Islet of Langerhans (tissue), 1 donor: ENCODE results near the gene PCSK6.
"Not testable (repeated sequence)": the region's sequence is repeated elsewhere in the genome, so short reads cannot be mapped to it uniquely, and the experiment has no call there.

Source experiments
- FAIRE-seq: peaks from one replicate; lab custom pipeline; 2011; peaks lifted over from hg19 to GRCh38; lab: Jason Lieb, UNC

The PCSK6 gene

DNA sequence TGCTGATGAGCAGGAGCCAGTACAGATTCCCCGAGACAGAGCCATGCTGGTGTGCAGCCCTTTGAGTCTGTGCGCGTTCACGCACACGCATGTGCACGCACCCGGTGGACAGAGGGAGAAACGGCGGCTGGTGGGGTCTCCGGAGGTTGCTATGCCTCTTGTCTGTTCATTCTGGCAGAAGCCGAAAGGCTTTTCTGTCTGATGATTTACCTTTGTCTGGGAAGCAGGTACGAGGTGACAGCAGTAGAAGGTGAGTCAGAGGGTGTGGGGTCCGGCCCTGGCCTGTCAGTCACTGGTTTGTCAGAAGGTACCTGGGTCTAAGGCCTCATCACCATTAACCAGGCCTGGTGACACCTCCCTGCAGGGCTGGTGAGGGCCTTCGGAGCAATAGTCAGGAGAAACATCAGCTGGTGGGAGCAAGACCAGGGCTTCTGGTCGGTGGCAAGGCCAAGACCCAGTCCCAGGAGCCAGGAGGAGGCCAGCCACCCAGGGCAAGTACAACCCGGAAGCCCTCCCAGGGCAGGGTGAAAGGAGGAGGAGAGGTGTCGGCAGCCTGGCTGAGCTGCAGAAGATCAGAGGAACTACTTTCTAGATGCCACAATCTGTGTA, 7.5 kb downstream of the PCSK6 start:
- FAIRE-seq = no peak

DNA sequence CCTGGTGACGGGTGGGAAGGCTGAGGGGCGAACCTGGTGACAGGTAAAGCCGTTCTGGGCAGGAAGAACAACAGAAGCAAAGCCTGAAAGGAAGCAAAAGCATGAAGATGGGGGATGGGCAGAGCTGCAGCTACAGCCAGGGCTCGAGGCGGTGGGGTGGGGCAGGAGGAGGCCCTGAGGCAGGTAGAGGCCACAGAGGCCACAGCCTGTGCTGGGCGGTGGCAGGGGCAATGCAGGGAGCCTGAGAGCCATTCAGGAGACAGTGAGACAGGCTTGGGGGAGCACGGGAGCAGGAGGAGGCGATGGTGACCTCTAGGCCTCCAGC, 8.2 kb downstream of the PCSK6 start:
- FAIRE-seq = no peak

DNA sequence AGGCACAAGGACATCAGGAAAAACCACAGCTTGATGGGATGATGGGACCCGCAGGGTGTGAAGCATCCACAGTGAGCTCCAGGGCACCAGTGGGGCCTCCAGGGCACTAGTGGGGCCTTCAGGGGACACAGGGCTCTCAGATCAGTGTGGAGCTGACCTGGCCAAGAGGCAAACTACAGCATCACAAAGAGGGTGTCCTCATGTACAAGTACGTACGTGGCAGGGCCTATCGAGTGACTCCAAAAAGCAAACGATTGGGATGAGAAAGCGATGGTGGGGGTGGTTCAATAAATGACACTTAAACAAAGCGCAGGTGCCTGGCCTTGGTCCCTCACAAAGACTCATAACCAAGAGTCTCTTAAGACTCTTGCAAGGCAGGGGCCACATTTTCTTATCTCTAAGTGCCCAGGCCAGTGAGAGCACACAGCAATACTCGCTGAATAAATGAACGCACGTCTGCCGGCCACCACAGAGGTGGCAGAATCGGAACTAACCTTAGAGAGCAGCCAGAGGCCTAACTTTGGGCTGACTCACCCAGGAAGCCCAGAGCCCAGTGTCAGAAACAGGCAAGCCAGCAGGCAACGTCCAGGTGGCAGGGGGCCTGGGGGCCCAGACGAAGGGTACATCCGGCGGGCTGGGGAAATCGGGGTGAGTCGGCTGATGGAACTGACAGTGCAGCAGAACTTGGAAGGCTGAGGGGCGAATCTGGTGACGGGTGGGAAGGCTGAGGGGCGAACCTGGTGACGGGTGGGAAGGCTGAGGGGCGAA, 8.7 kb downstream of the PCSK6 start:
- no peak for FAIRE-seq

DNA sequence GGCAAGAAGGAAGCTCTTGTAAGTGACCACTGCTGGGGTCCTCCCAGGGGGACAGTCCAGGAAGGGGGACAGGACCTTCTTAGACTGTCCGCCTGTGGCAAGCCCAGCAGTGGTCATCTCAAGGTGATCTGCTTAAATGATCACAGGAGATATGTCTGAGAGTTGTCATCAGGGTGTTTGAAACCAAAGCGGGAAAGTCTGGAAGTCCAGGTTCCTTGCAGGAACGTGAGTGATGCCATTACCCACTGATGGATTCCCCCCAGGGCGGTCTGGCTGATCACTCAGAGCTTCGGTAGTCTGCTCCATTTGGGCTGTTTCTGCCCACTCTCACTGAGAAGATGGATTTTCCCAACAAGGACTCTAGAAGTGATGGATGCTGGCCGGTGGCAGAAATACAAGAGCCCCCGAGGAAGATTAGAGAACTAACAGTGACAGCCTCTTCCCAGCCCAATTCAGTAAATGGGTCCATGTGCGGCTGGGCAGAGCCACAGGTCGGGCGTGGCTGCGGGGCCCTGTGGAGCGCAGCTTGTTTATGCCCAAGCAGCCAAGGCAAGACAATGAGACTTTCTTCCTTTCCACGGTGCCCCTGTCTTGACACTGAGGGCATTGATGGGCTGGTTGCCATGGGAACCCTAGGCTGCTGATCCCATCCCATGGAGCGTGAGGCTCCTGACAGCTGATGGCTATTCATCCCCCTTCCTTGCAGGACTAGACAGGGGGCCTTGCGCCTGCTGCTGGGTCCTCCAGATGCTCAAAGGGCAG, 9.5 kb downstream of the PCSK6 start:
- FAIRE-seq = no peak

DNA sequence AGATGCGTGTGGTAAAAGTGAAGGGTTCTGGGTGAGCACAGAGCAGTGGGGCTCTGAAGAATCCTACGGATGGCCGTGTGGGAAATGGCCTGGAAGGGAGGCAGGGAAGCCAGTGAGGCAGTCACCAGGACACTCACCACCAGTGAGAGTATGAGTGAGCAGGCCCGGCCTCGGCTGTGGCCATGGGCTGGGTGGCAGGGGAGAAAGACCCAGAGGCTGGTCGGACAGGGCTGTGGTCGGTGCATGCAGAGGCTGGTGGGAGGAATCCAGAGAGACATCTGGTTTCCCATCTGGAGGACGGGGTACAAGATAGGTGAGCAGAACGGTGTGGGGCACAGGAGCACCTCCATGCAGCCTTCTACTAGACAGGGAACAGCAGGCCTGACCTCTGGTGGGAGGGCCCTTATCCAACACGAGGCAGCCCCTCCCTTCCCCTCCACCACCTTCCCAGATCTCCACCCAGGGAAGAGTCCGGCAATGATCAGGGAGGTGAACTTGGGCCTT, 10.1 kb downstream of the PCSK6 start:
- FAIRE-seq = no peak

DNA sequence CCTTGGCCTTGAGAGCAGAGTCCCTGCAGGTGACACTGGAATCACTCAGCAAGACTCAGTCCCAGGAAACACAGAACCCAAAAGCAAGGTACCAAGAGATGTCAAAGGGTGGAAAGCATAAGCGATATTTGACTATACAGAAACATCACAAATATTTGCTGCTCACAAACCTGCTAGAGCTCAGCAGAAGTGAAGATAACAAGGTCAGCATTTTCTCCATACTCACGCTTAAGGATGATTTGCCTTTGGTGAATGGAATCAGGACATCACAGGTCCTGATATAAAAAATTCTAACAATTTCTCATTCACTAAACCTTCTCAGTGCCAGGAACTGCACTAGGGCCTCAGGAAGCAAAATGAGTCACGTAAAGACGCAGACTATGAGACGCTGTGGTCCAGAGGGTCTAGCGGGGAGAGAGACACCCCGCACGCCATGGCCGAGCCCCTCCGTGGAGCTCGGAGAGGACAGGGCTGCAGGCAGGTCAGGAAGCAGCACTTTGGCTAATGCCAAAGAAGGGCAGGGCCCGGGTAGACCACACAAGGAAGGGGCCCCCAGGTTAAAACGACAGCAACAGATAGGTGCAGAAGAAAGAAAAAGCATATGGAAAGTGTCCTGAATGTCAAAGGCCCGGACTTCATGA, 10.7 kb downstream of the PCSK6 start:
- FAIRE-seq = no peak

DNA sequence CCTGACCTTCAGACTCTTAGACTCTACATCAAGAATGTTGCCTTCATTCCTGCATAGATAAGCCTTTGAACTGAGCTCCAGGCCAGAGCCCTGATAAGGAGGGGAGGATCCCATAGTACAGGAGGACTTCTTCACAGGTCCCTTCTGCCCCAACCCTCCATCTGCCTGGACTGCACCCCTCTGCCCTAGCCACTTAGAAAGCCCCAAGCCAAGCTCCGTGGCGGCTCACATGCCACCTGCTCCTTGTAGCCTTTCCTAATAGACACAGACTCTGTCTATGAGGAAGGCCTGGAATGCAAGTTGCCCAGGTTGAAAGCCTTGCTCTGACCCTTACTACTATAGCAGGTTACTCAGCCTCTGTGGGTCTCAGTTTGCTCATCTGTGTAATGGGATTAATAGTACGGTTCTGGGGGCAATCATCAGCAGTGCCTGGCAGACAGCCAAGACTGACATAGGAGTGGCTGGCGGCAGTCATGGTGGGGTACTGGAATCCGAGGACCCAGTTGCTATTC, 11.6 kb downstream of the PCSK6 start:
- no peak for FAIRE-seq

DNA sequence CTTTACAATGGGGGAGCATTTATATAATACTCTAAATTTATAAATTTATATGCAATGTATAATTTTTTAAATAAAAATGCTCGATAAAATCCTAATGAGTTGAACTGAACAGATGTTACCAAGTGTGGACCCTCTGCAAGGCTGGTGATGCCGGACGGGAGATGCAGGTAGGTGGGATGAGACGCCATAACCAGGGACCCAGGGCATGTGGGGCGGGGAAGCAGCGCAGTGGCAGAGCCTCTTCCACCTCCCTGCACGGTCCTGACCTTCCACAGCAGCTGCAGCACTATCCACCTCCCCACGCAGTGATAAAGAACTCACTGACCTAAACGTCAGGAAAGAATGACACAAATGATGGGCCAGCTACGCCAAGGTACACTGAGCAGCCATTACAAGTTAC, 12.8 kb downstream of the PCSK6 start:
- no peak for FAIRE-seq

DNA sequence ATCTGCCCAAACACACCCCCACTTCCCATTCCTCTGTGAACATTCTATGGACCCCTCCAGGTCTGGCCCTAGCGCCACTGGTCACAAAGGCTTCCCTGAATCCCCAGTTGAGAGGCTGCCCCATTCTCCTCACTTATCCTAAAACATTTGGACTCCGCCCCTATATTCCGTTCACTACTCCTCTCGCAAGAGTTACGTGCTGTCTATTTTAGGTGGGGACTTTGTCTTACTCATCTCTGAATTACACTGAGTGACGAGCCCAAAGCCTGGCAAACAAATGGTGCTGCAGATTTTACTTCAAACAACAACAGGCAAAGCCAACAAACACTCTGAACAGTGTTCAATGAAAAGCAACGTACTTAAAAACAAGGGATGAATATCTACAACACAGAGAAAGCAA, 14.5 kb downstream of the PCSK6 start:
- FAIRE-seq = no peak

DNA sequence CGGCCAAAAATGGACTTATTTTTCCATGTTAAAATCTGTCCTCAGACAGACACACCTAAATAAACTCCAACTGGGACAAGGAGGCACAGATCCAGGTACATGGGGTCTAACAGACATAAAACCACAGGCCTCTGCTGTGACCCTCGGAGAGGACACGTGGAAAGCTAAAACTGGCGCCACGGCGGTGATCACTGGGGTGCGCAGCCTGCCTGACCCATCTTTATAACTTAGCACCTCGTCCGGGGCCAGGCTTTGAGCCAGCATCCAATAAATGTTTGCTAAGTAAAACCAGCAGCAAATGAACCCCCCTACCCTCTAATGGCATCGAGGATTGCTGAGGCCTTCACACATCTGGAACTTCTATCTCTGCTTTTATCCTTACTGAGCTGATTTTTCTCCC, 15.3 kb downstream of the PCSK6 start:
- FAIRE-seq = no peak

DNA sequence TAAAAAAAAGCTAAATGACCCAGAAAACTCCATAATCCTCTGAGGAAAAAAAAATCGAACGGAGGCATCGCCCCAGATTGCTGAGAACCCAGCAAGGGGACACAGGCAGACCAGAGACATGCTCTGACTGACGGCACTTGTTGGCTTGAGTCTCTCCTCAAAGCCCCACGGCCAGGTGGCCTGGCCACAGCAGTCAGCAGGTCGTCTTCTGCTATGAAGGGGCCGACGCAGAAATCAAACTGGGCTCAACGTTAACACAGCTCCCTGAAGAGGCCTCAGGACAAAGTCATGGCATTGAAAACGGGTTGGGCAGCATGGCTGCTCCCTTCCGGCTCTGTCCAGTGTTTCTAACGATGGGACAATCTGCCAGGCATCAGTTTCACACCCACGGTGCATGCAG, 17.5 kb downstream of the PCSK6 start:
- no peak for FAIRE-seq

DNA sequence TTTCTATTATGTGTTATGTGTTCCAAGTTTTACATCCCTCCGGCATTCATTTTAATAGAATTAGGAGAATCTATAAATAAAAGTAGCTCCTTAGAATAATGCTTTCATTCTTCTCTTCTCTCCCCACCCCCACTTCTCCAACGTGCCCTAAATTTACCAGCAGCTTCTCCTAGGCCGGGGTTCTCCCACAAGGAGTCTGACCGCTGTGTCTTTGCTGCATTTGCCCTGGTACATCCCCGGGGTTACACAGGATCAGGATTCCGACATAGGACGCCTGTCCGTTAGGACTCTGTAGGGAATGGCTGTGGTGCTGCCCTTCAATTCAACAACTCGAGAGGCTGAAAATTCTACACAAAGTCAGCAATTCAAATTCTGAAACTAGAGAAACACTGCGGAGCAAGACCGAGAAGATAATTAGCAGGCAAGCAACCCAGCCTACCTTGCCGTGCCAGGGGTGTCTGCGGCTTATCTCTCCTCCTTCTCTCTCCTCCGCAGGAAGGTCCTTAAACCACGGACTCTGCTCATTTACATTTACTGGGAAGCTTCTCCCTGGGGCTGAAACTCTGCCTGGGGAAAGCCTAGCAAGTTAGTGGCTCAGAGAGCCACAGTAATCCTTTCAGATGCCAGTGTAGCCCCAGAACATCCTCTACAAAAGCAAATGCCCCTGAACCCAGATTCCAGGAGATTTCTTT, 18.8 kb downstream of the PCSK6 start:
- no peak for FAIRE-seq

DNA sequence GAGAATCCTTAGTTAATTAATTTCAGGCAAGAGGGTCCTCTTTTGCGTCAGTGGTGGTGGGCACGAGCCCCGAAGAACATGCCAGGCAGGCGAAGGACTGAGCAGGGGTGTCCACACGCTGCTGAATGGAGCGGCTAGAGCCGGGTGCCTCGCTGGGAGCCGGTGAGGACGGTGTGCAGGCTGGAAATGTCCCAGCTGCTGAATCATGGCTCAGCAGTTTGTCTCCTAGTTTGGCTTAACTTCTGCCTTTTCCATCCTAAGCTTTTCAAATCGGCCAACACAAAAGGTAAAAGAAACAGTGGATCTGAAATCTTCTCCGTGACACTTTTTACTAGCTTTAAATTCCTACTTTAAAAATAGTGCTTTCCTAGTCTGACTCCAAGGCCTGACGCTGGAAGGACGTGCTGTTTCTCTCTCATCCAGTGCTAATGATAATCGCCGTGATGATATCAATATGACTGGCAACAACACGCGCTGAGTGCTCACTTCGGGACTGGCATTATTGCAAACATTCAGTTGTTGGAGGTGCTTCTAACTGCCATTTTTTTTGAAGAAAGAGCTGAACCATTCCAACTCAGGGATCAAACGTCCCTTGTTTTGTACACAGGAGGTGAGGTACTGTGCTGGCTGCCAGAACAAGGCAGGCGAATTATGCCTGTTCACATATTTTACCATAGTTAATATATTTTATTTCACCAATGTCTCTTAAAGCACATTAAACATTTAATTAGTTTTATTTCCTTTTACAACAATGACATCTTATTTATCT, 19.8 kb downstream of the PCSK6 start:
- FAIRE-seq = no peak

DNA sequence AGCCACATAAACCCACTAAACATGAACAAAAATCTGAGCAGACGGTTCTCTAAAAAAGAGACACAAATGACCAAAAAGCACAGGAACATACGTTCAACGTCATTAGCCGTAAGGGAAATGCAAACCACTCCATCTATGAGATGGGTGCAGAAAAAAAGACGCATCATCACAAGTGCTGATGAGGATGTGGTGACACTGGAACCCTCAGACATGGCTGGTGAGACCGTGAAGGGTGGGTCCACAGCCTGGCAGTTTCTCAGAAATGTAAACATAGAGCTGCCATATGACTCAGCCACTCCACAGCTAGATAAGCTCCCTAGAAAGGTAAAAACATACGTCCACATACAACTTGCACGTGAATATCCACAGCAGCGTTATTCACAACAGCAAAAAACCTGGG, 23.3 kb downstream of the PCSK6 start:
- FAIRE-seq = no peak

DNA sequence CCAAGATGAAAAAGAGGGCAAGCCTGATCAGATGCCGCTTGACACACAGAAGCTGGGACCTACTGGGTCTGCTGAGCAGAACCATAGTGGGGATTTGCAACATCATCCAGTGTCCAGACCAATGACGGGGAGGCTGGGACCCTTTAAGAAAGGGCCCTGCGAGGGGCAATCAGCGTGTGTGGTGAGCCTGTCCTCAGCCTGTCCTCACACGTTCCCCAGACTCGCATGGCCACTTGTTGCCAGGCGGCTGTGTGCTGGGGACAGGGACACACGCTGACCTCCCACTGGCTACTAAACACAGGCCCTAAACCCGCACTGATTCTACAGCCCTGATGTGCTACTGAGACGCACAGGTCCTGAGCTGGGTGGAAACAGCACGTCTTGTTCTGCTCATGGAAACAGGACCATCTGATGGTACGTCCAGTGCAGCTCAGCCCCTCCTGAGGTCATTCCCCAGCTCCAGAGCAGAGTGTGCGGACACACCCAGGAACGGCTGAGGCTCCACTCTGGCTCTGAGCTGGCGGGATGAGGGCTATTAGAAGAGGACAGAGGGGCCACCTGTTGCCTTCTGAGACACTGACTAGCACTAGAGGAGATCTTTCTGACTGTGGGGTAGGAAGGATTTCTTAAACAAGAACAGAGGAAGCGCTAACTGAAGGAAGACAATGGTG, 24.4 kb downstream of the PCSK6 start:
- FAIRE-seq = no peak

DNA sequence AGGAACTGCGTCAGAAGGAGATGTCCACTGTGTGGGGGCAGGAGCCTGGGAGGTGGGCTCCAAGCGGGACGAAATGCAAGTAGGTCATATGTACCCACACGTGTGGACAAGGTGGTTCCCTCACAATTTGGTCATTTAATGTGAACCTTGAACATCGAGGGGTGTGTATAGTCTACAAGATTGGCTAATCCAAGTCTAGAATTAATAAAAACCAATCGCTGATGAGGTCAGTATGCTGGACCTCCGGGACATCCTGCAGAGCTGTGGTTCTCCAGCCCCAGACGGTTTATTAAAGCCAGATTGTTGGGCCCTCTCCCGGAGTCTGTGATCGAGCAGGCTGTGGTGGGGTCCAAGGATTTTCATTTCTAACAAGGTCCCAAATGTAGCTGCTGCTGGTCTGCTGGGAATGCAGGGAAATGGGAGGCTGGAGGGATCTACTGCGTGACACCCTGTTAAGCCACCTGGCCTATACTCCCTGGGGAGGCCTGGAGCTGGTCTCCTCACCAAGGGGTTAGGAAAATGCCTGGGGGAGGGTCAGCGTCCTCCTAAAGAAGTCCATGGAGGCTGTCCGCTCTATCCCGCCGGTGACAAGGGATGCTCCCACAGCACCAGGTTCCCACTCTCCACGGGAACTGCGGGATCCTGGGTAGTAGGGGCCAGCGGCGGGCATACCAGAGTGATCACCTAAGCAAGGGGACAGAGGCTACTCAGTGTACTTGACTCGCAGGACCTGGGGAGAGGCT, 25.1 kb downstream of the PCSK6 start:
- FAIRE-seq = no peak

DNA sequence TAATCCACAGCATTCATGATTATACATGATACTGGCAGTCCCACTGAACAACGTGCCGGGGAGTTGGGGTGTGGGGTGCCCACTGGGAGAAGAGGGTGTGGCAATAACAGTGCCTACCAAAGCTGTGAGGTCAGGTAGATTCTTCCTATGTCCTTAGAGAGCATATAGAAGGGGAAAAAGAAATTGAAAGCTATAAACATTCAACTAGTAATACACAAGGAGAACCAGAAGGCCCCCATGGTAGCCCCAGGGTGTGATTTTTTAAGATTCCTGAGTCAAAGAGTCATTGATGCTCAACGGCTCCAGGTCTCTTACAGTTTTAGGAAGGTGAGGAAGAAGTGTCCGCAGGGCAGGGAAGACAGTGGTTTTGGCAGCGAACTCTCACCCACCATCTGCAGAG, 25.8 kb downstream of the PCSK6 start:
- not testable (repeated sequence) for FAIRE-seq

DNA sequence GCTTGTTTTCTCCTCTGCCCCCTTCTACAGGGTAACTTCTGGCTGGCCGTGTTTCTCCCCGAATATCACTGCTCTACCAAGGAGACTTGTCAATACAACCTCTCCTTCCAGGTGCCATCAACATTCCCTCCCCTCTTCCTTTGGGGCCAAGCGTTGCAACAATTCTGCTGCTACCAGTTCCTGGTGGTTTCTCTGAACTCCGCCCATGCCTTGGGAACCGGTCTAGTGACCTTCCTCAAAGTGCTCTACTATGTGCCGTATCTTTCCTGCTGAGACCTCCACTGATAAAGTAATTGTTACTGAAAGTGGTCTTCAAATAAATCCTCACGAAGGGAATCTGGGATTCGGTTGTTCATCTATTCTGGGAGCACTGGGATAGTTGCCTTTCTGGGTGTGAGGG, 26.2 kb downstream of the PCSK6 start:
- no peak for FAIRE-seq

DNA sequence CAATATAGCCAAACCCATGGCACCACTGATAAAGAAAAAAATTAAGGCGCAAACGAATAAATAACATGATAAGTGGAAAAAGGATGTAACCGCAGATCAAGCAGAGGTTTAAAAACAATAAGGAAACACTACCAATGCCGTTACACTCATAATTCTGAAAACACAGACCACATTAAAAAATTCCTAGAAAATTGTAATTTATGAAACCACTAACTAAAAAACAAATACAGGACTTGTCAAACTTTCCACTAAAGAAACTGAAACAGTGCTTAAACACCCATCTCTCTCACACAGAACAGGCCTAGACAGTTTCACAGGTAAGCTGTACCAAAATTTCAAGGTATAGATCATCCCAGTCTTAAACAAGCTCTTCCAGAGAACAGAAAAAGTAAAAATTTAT, 28.4 kb downstream of the PCSK6 start:
- FAIRE-seq = no peak
